Measurements from ENCODE around the gene CRYZL1.
"Not testable (repeated sequence)": the region's sequence is repeated elsewhere in the genome, so short reads cannot be mapped to it uniquely, and the experiment has no call there.

Gene CRYZL1

DNA sequence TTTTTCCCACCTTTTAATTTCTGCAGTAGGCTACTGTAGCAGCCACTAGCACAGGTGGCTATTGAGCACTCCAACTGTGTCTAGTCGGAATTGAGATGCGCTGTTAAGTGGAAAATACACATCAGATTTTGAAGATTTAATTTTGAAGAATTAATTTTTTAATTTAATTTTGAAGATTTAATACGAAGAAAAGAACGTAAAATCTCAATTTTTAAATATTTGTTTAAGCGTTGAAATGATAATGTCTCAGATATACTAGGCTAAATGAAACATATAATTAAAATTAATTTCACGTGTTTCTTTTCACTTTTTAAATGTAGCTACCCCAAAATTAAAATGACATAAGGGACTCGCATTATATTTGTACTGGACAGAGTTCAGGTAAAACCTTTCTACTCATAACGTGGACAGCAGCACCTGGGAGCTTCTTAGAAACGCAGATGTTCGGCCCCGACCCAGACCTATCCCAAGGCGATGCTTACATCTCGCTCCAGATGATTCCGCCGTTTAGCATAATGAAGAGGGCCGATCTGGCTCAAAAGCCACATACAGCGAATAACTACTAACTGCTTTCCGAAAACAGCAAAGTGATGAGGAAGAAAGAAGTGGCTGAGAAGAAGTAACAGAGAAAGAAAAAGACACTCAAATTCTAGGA, 717 bp downstream of the CRYZL1 start (continued):
- TF ChIP-seq, protein P1, sequence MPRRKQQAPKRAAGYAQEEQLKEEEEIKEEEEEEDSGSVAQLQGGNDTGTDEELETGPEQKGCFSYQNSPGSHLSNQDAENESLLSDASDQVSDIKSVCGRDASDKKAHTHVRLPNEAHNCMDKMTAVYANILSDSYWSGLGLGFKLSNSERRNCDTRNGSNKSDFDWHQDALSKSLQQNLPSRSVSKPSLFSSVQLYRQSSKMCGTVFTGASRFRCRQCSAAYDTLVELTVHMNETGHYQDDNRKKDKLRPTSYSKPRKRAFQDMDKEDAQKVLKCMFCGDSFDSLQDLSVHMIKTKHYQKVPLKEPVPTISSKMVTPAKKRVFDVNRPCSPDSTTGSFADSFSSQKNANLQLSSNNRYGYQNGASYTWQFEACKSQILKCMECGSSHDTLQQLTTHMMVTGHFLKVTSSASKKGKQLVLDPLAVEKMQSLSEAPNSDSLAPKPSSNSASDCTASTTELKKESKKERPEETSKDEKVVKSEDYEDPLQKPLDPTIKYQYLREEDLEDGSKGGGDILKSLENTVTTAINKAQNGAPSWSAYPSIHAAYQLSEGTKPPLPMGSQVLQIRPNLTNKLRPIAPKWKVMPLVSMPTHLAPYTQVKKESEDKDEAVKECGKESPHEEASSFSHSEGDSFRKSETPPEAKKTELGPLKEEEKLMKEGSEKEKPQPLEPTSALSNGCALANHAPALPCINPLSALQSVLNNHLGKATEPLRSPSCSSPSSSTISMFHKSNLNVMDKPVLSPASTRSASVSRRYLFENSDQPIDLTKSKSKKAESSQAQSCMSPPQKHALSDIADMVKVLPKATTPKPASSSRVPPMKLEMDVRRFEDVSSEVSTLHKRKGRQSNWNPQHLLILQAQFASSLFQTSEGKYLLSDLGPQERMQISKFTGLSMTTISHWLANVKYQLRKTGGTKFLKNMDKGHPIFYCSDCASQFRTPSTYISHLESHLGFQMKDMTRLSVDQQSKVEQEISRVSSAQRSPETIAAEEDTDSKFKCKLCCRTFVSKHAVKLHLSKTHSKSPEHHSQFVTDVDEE (CRISPR knock-in tag; IDR thresholded peaks at IDR 0.05) = no peak
- TF ChIP-seq BACH2 (CRISPR knock-in tag; IDR thresholded peaks at IDR 0.05; ENCODE audit: borderline replicate concordance) (no peak), PPARA (CRISPR knock-in tag; IDR thresholded peaks at IDR 0.05; ENCODE audit: borderline replicate concordance) (no peak), ZNF70 (CRISPR knock-in tag; IDR thresholded peaks at IDR 0.05) (no peak), ARNTL (CRISPR knock-in tag; IDR thresholded peaks at IDR 0.05; ENCODE audit: borderline replicate concordance, low read depth) (no peak), ZNF8 (CRISPR knock-in tag; IDR thresholded peaks at IDR 0.05) (no peak), RARB (CRISPR knock-in tag; IDR thresholded peaks at IDR 0.05) (no peak), ZNF565 (CRISPR knock-in tag; conservative IDR thresholded peaks at IDR 0.05; ENCODE audit: low read depth) (no peak), ISL1 (CRISPR knock-in tag; IDR thresholded peaks at IDR 0.05) (no peak)
- TF ChIP-seq, protein P2, sequence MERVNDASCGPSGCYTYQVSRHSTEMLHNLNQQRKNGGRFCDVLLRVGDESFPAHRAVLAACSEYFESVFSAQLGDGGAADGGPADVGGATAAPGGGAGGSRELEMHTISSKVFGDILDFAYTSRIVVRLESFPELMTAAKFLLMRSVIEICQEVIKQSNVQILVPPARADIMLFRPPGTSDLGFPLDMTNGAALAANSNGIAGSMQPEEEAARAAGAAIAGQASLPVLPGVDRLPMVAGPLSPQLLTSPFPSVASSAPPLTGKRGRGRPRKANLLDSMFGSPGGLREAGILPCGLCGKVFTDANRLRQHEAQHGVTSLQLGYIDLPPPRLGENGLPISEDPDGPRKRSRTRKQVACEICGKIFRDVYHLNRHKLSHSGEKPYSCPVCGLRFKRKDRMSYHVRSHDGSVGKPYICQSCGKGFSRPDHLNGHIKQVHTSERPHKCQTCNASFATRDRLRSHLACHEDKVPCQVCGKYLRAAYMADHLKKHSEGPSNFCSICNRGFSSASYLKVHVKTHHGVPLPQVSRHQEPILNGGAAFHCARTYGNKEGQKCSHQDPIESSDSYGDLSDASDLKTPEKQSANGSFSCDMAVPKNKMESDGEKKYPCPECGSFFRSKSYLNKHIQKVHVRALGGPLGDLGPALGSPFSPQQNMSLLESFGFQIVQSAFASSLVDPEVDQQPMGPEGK (CRISPR knock-in tag; IDR thresholded peaks at IDR 0.05; ENCODE audit: borderline replicate concordance) = no peak

DNA sequence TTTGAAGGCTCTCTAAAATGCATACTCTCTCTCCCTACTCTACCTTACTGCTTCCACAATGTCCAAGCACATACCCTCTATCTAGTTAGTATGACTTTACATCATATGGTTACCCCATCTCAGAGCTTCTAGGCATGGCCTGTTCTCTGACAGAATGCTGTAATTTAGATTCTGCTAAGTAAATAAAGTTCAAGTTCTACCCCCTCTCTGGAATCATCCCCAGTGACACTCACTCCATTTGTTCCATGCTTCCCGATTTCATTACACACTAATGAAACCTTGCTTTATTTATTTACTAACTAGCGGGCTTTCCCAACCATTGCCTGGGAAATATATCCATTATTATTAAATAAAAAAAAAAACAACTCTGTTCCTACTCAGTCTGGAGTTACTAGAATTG, 7.3 kb downstream of the CRYZL1 start:
- no peak for ATAC-seq
- no peak for TF ChIP-seq CSDC2 (CRISPR knock-in tag; IDR thresholded peaks at IDR 0.05)
- TF ChIP-seq SNAI2 (CRISPR knock-in tag; IDR thresholded peaks at IDR 0.05) = no peak
- no peak for TF ChIP-seq ZC3H10 (CRISPR knock-in tag; IDR thresholded peaks at IDR 0.05)
- no peak for TF ChIP-seq ZNF565 (CRISPR knock-in tag; conservative IDR thresholded peaks at IDR 0.05; ENCODE audit: low read depth)
- no peak for TF ChIP-seq GLIS3 (CRISPR knock-in tag; IDR thresholded peaks at IDR 0.05)
- TF ChIP-seq ZNF70 (CRISPR knock-in tag; IDR thresholded peaks at IDR 0.05) = no peak
- TF ChIP-seq, protein P2 (CRISPR knock-in tag; IDR thresholded peaks at IDR 0.05; ENCODE audit: borderline replicate concordance) = no peak

DNA sequence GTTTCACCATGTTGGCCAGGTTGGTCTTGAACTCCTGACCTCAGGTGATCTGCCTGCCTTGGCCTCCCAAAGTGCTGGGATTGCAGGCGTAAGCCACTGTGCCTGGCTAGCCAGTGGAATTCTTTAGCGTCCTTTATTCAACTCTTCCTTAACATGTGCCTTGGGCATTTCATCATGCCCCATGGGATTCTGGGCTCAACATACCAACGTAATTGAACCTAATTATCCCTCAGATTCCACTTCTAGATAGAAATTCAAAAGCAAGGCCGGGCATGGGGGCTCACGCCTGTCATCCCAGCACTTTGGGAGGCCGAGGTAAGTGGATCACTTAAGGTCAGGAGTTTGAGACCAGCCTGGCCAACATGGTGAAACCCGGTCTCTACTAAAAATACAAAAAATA, 15.4 kb downstream of the CRYZL1 start:
- not testable (repeated sequence) for ATAC-seq

- no peak for ATAC-seq
- TF ChIP-seq, protein P1 (CRISPR knock-in tag; IDR thresholded peaks at IDR 0.05) = no peak
- TF ChIP-seq PPARA (CRISPR knock-in tag; IDR thresholded peaks at IDR 0.05; ENCODE audit: borderline replicate concordance) (no peak), OSR1 (CRISPR knock-in tag; IDR thresholded peaks at IDR 0.05) (no peak), POU6F1 (CRISPR knock-in tag; IDR thresholded peaks at IDR 0.05; ENCODE audit: borderline replicate concordance, low read depth) (no peak), TOX (CRISPR knock-in tag; IDR thresholded peaks at IDR 0.05; ENCODE audit: borderline replicate concordance) (no peak), ESRRG (CRISPR knock-in tag; IDR thresholded peaks at IDR 0.05) (no peak), SNAI2 (CRISPR knock-in tag; IDR thresholded peaks at IDR 0.05) (no peak), CSRNP3 (CRISPR knock-in tag; IDR thresholded peaks at IDR 0.05) (no peak), ZNF8 (CRISPR knock-in tag; IDR thresholded peaks at IDR 0.05) (no peak), TCF4 (CRISPR knock-in tag; IDR thresholded peaks at IDR 0.05; ENCODE audit: borderline replicate concordance) (no peak), ZNF70 (CRISPR knock-in tag; IDR thresholded peaks at IDR 0.05) (no peak), BACH2 (CRISPR knock-in tag; IDR thresholded peaks at IDR 0.05; ENCODE audit: borderline replicate concordance) (no peak), ZFP30 (CRISPR knock-in tag; IDR thresholded peaks at IDR 0.05) (no peak), ZNF565 (CRISPR knock-in tag; conservative IDR thresholded peaks at IDR 0.05; ENCODE audit: low read depth) (no peak), CSDC2 (CRISPR knock-in tag; IDR thresholded peaks at IDR 0.05) (no peak)
These were observed 19.3 kb downstream of the CRYZL1 start for GRCh38 chr21:33622253-33622652.
